CD4-positive, alpha-beta T cell treated with Interleukin-15 for 1 hour (primary cell): Measurements from ENCODE around the gene RRP9.

Source experiments
- DNase-seq: peaks from one replicate; pipeline ENCODE4 v3.0.0-alpha.2; 2020

Gene RRP9

GRCh38 chr3:51896607-51897305 lies 44.9 kb downstream of the RRP9 start:
- DNase-seq = no peak

DNA sequence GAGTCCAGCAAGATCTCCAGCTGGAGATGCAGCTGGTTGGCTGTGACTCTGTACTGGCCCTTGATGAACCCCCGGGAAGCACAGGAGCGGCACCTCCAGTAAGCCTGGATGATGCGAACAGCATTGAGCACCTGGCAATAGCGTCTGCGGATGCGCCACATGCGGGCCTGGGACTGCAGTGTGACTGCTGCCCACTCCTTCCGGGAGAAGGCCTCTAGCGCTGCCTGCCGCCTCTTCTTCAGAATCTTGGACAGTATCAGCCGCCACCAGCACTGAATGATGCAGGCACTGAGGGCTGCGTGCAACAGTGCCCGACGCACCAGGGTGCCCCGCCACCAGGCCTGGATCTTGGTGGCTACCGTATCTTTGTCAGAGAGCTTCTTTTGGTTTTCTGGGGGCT lies 46.8 kb downstream of the RRP9 start:
- no peak for DNase-seq

GRCh38 chr3:51894391-51894790 lies 47.3 kb downstream of the RRP9 start:
- DNase-seq = no peak

DNA sequence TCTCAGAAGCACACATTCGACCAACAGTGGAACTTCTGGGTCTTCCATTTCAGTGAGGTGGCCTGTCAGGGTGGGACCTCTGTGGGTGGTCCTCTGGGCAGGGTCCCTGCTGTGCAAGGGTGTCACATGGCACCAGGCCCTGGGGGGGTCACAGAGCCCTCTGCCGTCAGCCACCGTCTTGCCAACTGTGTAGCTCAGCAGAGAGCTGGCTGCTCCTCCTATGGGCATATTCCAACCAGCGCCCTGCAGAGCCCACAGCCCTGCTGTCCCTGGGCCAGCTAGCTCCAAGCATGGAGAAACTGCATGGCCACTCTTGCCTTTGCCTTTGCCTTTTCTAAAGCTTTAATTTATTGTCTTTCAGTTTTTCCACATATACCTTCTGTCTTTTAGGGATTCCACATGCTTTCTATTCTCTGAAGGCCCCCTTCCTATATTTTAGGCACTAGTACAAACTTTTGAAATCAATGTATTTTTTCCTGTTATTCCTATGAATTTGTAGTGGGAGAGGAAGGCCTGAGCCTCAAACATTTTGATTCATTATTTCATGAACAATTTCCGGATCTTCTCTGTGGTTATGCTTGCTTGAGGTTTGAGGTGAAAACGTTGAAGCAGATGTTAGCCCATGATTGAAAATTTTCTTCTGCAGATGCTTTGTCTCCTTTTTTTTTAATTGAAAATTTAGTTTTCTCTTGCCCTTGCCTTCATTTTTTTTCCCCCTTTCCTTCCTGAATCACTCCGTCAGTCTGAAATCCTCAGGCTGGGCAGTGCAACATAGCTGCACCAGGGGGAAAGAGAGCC lies 50.3 kb downstream of the RRP9 start:
- DNase-seq = no peak

DNA sequence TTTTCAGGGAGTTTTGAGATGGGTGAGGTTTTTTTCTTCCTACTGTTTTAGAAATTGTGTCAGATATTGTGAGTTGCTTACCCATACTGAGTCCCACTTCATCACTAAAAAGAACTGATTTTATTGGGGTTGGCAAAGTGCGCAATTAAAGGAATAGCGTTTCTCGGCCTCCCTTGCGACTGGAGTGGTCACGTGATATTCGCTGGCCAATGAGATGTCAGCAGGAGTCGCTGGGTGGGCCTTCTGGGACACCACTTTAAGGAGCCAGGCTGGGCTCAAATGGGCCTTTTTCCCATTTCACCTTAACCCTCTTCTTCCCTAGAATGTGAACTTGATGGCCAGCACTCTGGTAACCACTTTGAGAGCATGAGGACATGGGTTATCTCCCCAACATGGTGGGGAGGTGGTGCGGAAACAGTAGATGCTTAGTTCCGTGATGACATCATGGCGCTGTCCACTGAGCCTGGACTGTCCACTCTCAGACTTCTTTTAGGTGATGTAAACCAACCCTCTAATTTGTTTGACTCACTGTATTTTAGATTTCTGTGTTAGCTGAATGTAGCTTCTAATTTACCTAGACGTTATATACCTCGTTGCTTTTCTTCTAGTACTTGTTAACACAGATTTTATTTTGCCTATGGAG lies 53.1 kb downstream of the RRP9 start:
- DNase-seq = no peak

GRCh38 chr3:51887620-51888019 lies 54.1 kb downstream of the RRP9 start:
- DNase-seq = no peak

DNA sequence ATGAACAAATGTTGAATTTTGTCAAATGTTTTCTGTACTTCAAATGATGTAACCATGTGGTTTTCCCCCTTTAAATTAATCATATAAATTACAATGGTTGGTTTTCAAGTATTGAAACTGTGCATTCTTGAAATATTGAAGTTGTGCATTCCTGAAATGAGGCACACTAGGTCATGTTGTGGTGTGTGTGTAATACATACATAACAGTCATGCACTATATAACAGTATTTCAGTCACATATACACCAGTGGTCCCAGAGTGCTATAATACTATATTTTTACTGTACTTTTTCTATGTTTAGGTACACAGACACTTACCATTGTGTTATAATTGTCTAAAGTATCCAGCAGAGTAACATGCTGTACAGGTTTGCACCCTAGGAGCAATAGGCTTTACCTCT lies 55.3 kb downstream of the RRP9 start:
- no peak for DNase-seq
